ENCODE data around the gene MOCS1.

MOCS1 gene

DNA sequence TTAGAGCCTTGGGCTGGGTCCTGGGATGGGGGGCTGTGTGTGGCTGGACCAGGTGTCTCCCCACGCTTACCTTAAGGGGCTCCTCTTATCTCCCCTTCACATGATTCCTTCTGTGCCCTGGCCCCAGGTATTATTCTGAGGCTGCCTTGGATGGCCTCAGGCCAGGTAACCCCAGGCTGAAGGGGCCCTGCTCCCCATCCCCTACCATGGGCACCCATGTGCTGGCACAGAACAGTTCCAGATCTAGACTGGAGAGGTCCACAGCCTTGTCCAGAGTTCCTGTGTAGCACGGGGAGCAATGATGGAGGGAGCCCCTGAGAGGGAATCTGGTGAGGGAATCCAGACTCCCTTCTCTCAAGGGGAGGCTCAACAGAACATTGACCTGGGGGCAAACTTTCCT, 32.1 kb downstream of the MOCS1 start:
- TF ChIP-seq, protein P1, sequence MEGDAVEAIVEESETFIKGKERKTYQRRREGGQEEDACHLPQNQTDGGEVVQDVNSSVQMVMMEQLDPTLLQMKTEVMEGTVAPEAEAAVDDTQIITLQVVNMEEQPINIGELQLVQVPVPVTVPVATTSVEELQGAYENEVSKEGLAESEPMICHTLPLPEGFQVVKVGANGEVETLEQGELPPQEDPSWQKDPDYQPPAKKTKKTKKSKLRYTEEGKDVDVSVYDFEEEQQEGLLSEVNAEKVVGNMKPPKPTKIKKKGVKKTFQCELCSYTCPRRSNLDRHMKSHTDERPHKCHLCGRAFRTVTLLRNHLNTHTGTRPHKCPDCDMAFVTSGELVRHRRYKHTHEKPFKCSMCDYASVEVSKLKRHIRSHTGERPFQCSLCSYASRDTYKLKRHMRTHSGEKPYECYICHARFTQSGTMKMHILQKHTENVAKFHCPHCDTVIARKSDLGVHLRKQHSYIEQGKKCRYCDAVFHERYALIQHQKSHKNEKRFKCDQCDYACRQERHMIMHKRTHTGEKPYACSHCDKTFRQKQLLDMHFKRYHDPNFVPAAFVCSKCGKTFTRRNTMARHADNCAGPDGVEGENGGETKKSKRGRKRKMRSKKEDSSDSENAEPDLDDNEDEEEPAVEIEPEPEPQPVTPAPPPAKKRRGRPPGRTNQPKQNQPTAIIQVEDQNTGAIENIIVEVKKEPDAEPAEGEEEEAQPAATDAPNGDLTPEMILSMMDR (IDR thresholded peaks at IDR 0.05; ENCODE audit: low read depth, low read length, missing control alignments), result no peak
- no peak for DNase-seq (ENCODE audit: low read depth)
- no peak overlapping the region for H3K4me3 ChIP-seq (ENCODE audit: low read depth, low read length)

DNA sequence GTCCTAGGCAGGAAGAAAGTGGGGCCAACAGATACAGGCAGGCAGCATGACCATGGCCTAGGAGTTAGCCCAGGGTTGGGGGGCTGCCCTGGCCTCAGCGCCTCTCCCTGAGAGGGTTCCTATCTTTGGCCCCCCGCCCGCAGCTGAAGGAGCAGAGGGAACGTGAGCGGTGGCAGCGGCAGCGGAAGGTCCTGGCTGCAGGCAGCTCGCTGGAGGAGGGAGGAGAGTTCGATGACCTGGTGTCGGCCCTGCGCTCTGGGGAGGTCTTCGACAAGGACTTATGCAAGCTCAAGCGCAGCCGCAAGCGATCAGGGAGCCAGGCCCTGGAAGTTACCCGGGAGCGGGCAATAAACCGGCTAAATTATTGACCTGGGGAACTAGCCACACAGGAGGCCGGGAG, 32.6 kb downstream of the MOCS1 start:
- TF ChIP-seq, protein P1 (IDR thresholded peaks at IDR 0.05; ENCODE audit: low read depth, low read length, missing control alignments), result no peak
- DNase-seq (ENCODE audit: low read depth), result no peak
- no peak overlapping the region for H3K4me3 ChIP-seq (ENCODE audit: low read depth, low read length)

DNA sequence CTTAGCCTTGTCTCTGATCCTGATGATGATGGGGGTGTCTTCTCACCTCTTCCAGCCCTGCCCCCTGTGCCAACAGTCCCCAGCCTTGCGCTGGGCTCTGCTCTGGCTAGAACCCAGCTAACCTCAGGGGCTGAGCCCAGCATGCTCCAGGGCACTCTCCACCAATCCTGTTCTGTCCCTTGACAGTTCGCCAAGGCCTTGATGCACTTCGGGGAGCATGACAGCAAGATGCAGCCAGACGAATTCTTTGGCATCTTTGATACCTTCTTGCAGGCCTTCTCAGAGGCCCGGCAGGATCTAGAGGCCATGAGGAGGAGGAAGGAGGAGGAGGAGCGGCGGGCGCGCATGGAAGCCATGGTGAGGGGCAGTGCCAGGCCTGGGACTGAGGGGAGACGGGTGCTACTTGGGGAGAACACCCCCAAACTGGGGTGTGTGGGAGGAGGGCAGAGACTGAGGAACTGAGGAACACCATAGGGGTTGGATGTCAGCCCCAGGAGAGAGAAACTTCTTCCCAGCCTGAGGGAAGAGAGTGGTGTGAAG, 33.1 kb downstream of the MOCS1 start:
- DNase-seq (ENCODE audit: low read depth), result no peak
- no peak overlapping the region for H3K4me3 ChIP-seq (ENCODE audit: low read depth, low read length)
- TF ChIP-seq, protein P1 (IDR thresholded peaks at IDR 0.05; ENCODE audit: low read depth, low read length, missing control alignments), result no peak

DNA sequence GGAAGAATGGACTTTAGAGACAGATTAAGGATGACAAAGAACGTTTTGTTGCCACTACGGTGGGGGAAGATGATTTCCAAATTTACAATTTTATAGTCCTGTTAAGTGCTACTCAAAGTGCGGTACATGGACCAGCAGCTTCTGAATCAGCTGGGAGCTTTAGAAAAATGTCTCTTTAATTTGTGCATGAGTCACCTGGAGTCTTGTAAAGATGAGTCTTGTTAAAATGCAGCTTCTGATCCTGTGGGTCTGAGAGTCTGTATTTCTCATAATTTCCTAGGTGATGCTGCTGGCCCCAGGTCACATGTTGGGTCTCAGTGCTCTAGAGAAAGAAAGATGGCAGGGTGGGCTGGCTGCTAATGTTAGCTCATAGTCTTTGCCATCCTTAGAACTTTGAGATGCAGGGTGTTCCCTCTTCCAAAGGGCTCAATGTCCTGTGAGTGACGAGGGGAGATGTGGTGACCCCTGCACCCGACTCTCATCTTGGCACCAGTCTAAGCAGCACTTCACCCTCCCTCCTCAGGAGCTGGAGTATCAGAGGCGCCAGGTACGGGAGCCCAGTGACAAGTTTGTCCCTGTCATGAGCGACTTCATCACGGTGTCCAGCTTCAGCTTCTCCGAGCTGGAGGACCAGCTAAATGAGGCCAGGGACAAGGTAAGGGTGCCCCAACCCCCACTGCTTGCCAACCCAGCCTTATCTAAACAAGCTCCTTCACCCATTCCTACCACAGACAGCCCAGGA, 34.5 kb downstream of the MOCS1 start:
- TF ChIP-seq, protein P1 (IDR thresholded peaks at IDR 0.05; ENCODE audit: low read depth, low read length, missing control alignments), result no peak
- no peak overlapping the region for H3K4me3 ChIP-seq (ENCODE audit: low read depth, low read length)
- DNase-seq (ENCODE audit: low read depth), result no peak

DNA sequence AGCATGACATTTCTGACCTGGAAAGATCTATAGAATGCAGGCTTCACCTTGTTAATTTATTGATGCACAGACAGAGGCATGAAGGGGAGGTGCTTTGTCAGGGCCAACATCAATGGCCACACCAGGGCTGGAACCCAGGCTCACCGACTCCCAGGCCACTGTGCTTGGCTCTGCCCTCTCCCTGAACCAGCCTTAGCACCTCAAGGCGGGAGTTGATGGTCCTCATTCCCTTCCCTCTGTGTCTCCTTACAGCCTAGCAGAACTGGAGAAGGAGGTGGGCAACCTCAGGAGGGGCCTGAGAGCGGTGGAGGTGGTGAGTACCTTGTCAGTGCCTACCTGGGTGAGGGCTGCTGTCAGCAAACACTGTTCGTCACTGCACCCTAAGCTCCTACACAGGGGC, 35.6 kb downstream of the MOCS1 start:
- no peak overlapping the region for H3K4me3 ChIP-seq (ENCODE audit: low read depth, low read length)
- TF ChIP-seq, protein P1 (IDR thresholded peaks at IDR 0.05; ENCODE audit: low read depth, low read length, missing control alignments), result no peak
- no peak for DNase-seq (ENCODE audit: low read depth)

DNA sequence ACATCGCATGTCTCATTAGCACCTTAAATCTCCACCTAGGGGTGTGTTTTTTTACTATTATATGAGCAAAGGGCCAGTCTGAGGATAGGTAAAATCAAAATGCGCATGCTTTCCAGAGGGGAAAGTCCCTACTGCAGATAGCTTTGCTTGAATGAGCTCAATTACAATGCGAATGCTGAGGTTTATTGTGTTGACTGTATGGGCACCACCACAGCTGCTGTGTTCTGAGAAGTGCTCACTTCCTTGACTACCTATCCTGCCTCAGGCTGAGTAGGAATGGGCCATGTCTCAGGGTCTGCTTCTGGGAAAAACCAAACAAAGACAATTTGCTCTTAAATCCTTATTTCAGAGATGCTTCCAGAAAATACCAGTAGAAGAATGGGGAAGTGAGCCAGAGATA, 36.6 kb downstream of the MOCS1 start:
- TF ChIP-seq, protein P1 (IDR thresholded peaks at IDR 0.05; ENCODE audit: low read depth, low read length, missing control alignments), result no peak
- H3K4me3 ChIP-seq (ENCODE audit: low read depth, low read length), result no peak overlapping the region
- DNase-seq (ENCODE audit: low read depth), result no peak

DNA sequence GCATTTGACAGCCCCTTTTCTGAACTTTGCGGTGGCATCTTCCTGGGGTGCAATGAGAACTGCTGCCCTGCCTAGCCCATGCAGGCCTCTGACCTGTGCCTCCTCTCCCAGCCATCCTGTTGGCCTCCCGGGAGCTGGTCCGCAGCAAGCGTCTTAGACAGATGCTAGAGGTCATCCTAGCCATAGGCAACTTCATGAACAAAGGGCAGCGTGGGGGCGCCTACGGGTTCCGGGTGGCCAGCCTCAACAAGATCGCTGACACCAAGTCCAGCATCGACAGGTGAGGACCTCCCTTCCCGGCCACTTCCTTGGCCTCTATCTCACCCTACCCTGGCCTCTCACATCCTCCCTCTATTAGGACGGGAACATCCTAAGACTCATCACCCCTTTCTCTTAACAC, 37.6 kb downstream of the MOCS1 start:
- no peak overlapping the region for H3K4me3 ChIP-seq (ENCODE audit: low read depth, low read length)
- TF ChIP-seq, protein P1 (IDR thresholded peaks at IDR 0.05; ENCODE audit: low read depth, low read length, missing control alignments), result no peak
- DNase-seq (ENCODE audit: low read depth), result no peak

Data from GM12864 (cell line).